IgD-negative memory B cell (primary cell): ENCODE data around the gene CAPN8. TPM values are rescaled to one million over a fixed set of nuclear protein-coding genes. Genes with fewer than 3 reads are reported as not detected.
"Not testable (repeated sequence)": the region's sequence is repeated elsewhere in the genome, so short reads cannot be mapped to it uniquely, and the experiment has no call there.

ENCODE experiments used
- H3K27ac Mint-ChIP-seq, 3 donors: one replicate each; pipeline ENCODE4 v1.8.0; 2020 to 2022; ENCODE audit warnings: mild to moderate bottlenecking in 3 of 3, mixed read lengths in 3 of 3, moderate library complexity in 1 of 3
- H3K27me3 Mint-ChIP-seq: one replicate; pipeline ENCODE4 v1.8.0; 2021; ENCODE audit warnings: mixed read lengths
- H3K36me3 Mint-ChIP-seq: one replicate; pipeline ENCODE4 v1.8.0; 2020; ENCODE audit warnings: mild to moderate bottlenecking, mixed read lengths
- H3K4me1 Mint-ChIP-seq, 3 donors: one replicate each; pipeline ENCODE4 v1.8.0; 2020 to 2022; ENCODE audit warnings: mixed read lengths in 3 of 3, mild to moderate bottlenecking in 1 of 3
- H3K4me3 Mint-ChIP-seq, 4 donors: one replicate each; pipeline ENCODE4 v1.8.0; 2020 to 2022; ENCODE audit warnings: mild to moderate bottlenecking in 4 of 4, mixed read lengths in 4 of 4, moderate library complexity in 3 of 4
- H3K9me3 Mint-ChIP-seq, 3 donors: one replicate each; pipeline ENCODE4 v1.8.0; 2020 to 2021; ENCODE audit warnings: mixed read lengths in 3 of 3, mild to moderate bottlenecking in 1 of 3
- polyA plus RNA-seq: library from polyadenylated mRNA; unstranded; fragments of 300-500 nt; fragmentation: Illumina TruSeq; gene quantifications from one replicate; pipeline ENCODE4 v1.2.3, GENCODE V29; 2021

The CAPN8 gene
- polyA plus RNA-seq, 1 donor from 2014 or later: not detected

- H3K36me3 Mint-ChIP-seq: peaks cover 2% of the 10 kb centered on the region
- H3K4me1 Mint-ChIP-seq: no peaks in the 10 kb centered on the region
- H3K9me3 Mint-ChIP-seq: peaks cover 0 to 6% (median 6%) of the 10 kb centered on the region in 3 donors
- H3K4me3 Mint-ChIP-seq: no peak overlapping the region
- H3K27ac Mint-ChIP-seq: no peak overlapping the region
- H3K27me3 Mint-ChIP-seq: peaks cover 6% of the 10 kb centered on the region
Measured at GRCh38 chr1:223524930-223525451, 140.5 kb downstream of the CAPN8 start.

- no peak overlapping the region for H3K27ac Mint-ChIP-seq
- no peak overlapping the region for H3K4me3 Mint-ChIP-seq
- peaks cover 0 to 9% (median 4%) of the 10 kb centered on the region in 3 donors for H3K9me3 Mint-ChIP-seq
- H3K36me3 Mint-ChIP-seq: no peaks in the 10 kb centered on the region
- peaks cover 2% of the 10 kb centered on the region for H3K27me3 Mint-ChIP-seq
- H3K4me1 Mint-ChIP-seq: no peaks in the 10 kb centered on the region
Measured at GRCh38 chr1:223521150-223521549, 144.4 kb downstream of the CAPN8 start.

- no peaks in the 10 kb centered on the region for H3K4me1 Mint-ChIP-seq
- no peak overlapping the region for H3K27ac Mint-ChIP-seq
- H3K4me3 Mint-ChIP-seq: no peak overlapping the region
- H3K36me3 Mint-ChIP-seq: no peaks in the 10 kb centered on the region
- peaks cover 2% of the 10 kb centered on the region for H3K27me3 Mint-ChIP-seq
- peaks cover 0 to 9% (median 4%) of the 10 kb centered on the region in 3 donors for H3K9me3 Mint-ChIP-seq
Measured at GRCh38 chr1:223520200-223520599, 145.3 kb downstream of the CAPN8 start.

GRCh38 chr1:223519116-223519515 is 146.4 kb downstream of the CAPN8 start:
- H3K27me3 Mint-ChIP-seq: peaks cover 5% of the 10 kb centered on the region
- H3K36me3 Mint-ChIP-seq: no peaks in the 10 kb centered on the region
- peaks cover 0 to 9% (median 4%) of the 10 kb centered on the region in 3 donors for H3K9me3 Mint-ChIP-seq
- no peak overlapping the region for H3K4me3 Mint-ChIP-seq
- no peaks in the 10 kb centered on the region for H3K4me1 Mint-ChIP-seq
- H3K27ac Mint-ChIP-seq: no peak overlapping the region

- not testable (repeated sequence) for H3K36me3 Mint-ChIP-seq, H3K9me3 Mint-ChIP-seq, H3K4me1 Mint-ChIP-seq, H3K27ac Mint-ChIP-seq, H3K27me3 Mint-ChIP-seq
- H3K4me3 Mint-ChIP-seq: peak overlapping the region in 1 of 4 donors; percentile 10
Measured at GRCh38 chr1:223518553-223518952, 146.9 kb downstream of the CAPN8 start.

- Mint-ChIP-seq H3K9me3 (peaks cover 0 to 9% (median 4%) of the 10 kb centered on the region in 3 donors), H3K27ac (no peak overlapping the region), H3K4me3 (no peak overlapping the region), H3K36me3 (peaks cover 3% of the 10 kb centered on the region), H3K4me1 (no peaks in the 10 kb centered on the region), H3K27me3 (peaks cover 2% of the 10 kb centered on the region)
Measured at GRCh38 chr1:223515926-223516325, 149.6 kb downstream of the CAPN8 start.

GRCh38 chr1:223515421-223515820 is 150.1 kb downstream of the CAPN8 start:
- peaks cover 3% of the 10 kb centered on the region for H3K36me3 Mint-ChIP-seq
- H3K9me3 Mint-ChIP-seq: peaks cover 0 to 9% (median 4%) of the 10 kb centered on the region in 3 donors
- H3K27ac Mint-ChIP-seq: no peak overlapping the region
- H3K4me3 Mint-ChIP-seq: no peak overlapping the region
- peaks cover 2% of the 10 kb centered on the region for H3K27me3 Mint-ChIP-seq
- H3K4me1 Mint-ChIP-seq: no peaks in the 10 kb centered on the region

- peaks cover 0 to 7% (median 2%) of the 10 kb centered on the region in 3 donors for H3K9me3 Mint-ChIP-seq
- peaks cover 3% of the 10 kb centered on the region for H3K36me3 Mint-ChIP-seq
- H3K27ac Mint-ChIP-seq: no peak overlapping the region
- peaks cover 2% of the 10 kb centered on the region for H3K27me3 Mint-ChIP-seq
- no peak overlapping the region for H3K4me3 Mint-ChIP-seq
- H3K4me1 Mint-ChIP-seq: no peaks in the 10 kb centered on the region
Measured at GRCh38 chr1:223514644-223515043, 150.9 kb downstream of the CAPN8 start.

GRCh38 chr1:223513309-223513708 is 152.2 kb downstream of the CAPN8 start:
- Mint-ChIP-seq H3K36me3 (peaks cover 3% of the 10 kb centered on the region), H3K27me3 (peaks cover 2% of the 10 kb centered on the region), H3K27ac (no peak overlapping the region), H3K9me3 (no peaks in the 10 kb centered on the region), H3K4me1 (no peaks in the 10 kb centered on the region), H3K4me3 (no peak overlapping the region)

- Mint-ChIP-seq H3K27me3 (peaks cover 2% of the 10 kb centered on the region), H3K9me3 (no peaks in the 10 kb centered on the region), H3K27ac (no peak overlapping the region), H3K4me1 (no peaks in the 10 kb centered on the region), H3K4me3 (no peak overlapping the region), H3K36me3 (peaks cover 3% of the 10 kb centered on the region)
Measured at GRCh38 chr1:223512057-223512456, 153.4 kb downstream of the CAPN8 start.

GRCh38 chr1:223508796-223509195 is 156.7 kb downstream of the CAPN8 start:
- Mint-ChIP-seq H3K4me3 (no peak overlapping the region), H3K4me1 (no peaks in the 10 kb centered on the region), H3K27ac (no peak overlapping the region), H3K9me3 (no peaks in the 10 kb centered on the region), H3K36me3 (peaks cover 3% of the 10 kb centered on the region), H3K27me3 (no peaks in the 10 kb centered on the region)

- Mint-ChIP-seq H3K9me3 (peaks cover 0 to 2% (median 0%) of the 10 kb centered on the region in 3 donors), H3K27me3 (no peaks in the 10 kb centered on the region), H3K4me3 (no peak overlapping the region), H3K27ac (no peak overlapping the region), H3K4me1 (no peaks in the 10 kb centered on the region), H3K36me3 (no peaks in the 10 kb centered on the region)
Measured at GRCh38 chr1:223504741-223505140, 160.8 kb downstream of the CAPN8 start.

- H3K4me1 Mint-ChIP-seq: no peaks in the 10 kb centered on the region
- H3K27me3 Mint-ChIP-seq: no peaks in the 10 kb centered on the region
Measured at GRCh38 chr1:223503348-223503747, 162.2 kb downstream of the CAPN8 start.

GRCh38 chr1:223500560-223501425 is 164.7 kb downstream of the CAPN8 start:
- Mint-ChIP-seq H3K4me3 (no peak overlapping the region), H3K36me3 (no peaks in the 10 kb centered on the region), H3K27ac (no peak overlapping the region), H3K4me1 (peaks cover 0 to 4% (median 1%) of the 10 kb centered on the region in 3 donors), H3K9me3 (peaks cover 0 to 2% (median 0%) of the 10 kb centered on the region in 3 donors), H3K27me3 (no peaks in the 10 kb centered on the region)

More at GRCh38 chr1:223503348-223503747, 162.2 kb downstream of the CAPN8 start:
- peaks cover 0 to 2% (median 0%) of the 10 kb centered on the region in 3 donors for H3K9me3 Mint-ChIP-seq
- H3K36me3 Mint-ChIP-seq: no peaks in the 10 kb centered on the region
- no peak overlapping the region for H3K4me3 Mint-ChIP-seq
- H3K27ac Mint-ChIP-seq: no peak overlapping the region

- Mint-ChIP-seq H3K4me3 (no peak overlapping the region), H3K27me3 (peaks cover 1% of the 10 kb centered on the region), H3K9me3 (peaks cover 0 to 2% (median 0%) of the 10 kb centered on the region in 3 donors), H3K36me3 (peaks cover 2% of the 10 kb centered on the region), H3K4me1 (peaks cover 0 to 4% (median 1%) of the 10 kb centered on the region in 3 donors), H3K27ac (peak overlapping the region in 1 of 3 donors; percentile 10)
Measured at GRCh38 chr1:223496883-223497282, 168.6 kb downstream of the CAPN8 start.
